IMR-90 (cell line): Measurements from ENCODE around the gene NOXA1. TPM values are rescaled to one million over a fixed set of nuclear protein-coding genes. Genes with fewer than 3 reads are reported as not detected.

Experiments used
- ATAC-seq: fragments of 200-7000 bp; cut with Tn5 transposase; 2 replicates; pipeline ENCODE4 v1.9.1; 2020; ENCODE audit warnings: low read depth, mild to moderate bottlenecking, moderate library complexity
- BruUV-seq: library from RNA; stranded (reverse); fragments of 400-500 nt; replicated peaks from 2 replicates; lab custom pipeline; 2021; lab: Mats Ljungman, UMichigan
- CTCF ChIA-PET: fragments of 300-600 bp; formaldehyde crosslinking; extraction: SDS; loops from one replicate; lab custom pipeline; 2021; ENCODE audit warnings: antibody characterized with exemption; lab: Yijun Ruan, JAX
- POLR2A ChIA-PET: fragments of 300-600 bp; sonication (Branson Sonifier 250); formaldehyde crosslinking; loops from one replicate; lab custom pipeline; 2022; ENCODE audit warnings: antibody characterized with exemption; ENCODE audit not compliant: unreplicated experiment; lab: Charles Lee
- DNase-seq: peaks from one replicate; pipeline ENCODE4 v3.0.0; 2013
- H2AFZ ChIP-seq: replicated peaks from 2 replicates; pipeline ENCODE3; 2013; ENCODE audit warnings: low read length, mild to moderate bottlenecking; ENCODE audit not compliant: poor library complexity
- H2AK5ac ChIP-seq: 2 replicates; pipeline ENCODE4 v1.6.1; 2013; ENCODE audit warnings: low read depth, low read length, inconsistent platforms
- H2AK9ac ChIP-seq: replicated peaks from 2 replicates; pipeline ENCODE3; 2013; ENCODE audit warnings: mild to moderate bottlenecking, low read depth, low read length, moderate library complexity; ENCODE audit not compliant: poor library complexity
- H2BK120ac ChIP-seq: 2 replicates; pipeline ENCODE4 v1.6.1; 2013; ENCODE audit warnings: low read depth, low read length, inconsistent platforms
- H2BK15ac ChIP-seq: 3 replicates; pipeline ENCODE4 v1.6.1; 2013; ENCODE audit warnings: low read depth, low read length, inconsistent platforms
- H2BK20ac ChIP-seq: 2 replicates; pipeline ENCODE4 v1.6.1; 2013; ENCODE audit warnings: low read depth, mild to moderate bottlenecking, inconsistent platforms, low read length, moderate library complexity
- H2BK5ac ChIP-seq: 2 replicates; pipeline ENCODE4 v1.6.1; 2013; ENCODE audit warnings: mild to moderate bottlenecking, low read depth, low read length, inconsistent platforms; ENCODE audit not compliant: poor library complexity, severe bottlenecking
- H3K14ac ChIP-seq: replicated peaks from 2 replicates; pipeline ENCODE4 v1.6.1; 2013; ENCODE audit warnings: low read depth, low read length, inconsistent platforms
- H3K18ac ChIP-seq: 2 replicates; pipeline ENCODE4 v1.6.1; 2013; ENCODE audit warnings: low read depth, low read length, control low read depth
- H3K23ac ChIP-seq: 2 replicates; pipeline ENCODE4 v1.6.1; 2013; ENCODE audit warnings: low read depth, low read length, inconsistent platforms
- H3K27ac ChIP-seq: 2 replicates; pipeline ENCODE4 v1.5.1; 2013; ENCODE audit warnings: mild to moderate bottlenecking, control low read depth, low read length; ENCODE audit not compliant: insufficient read depth
- H3K27me3 ChIP-seq: 2 replicates; pipeline ENCODE4 v1.6.1; 2013; ENCODE audit warnings: low read length; ENCODE audit not compliant: control insufficient read depth, insufficient read depth
- H3K36me3 ChIP-seq: 2 replicates; pipeline ENCODE4 v1.6.1; 2013; ENCODE audit warnings: low read length, mixed read lengths; ENCODE audit not compliant: control insufficient read depth, insufficient read depth
- H3K4ac ChIP-seq: 2 replicates; pipeline ENCODE4 v1.6.1; 2013; ENCODE audit warnings: low read depth, low read length, inconsistent platforms
- H3K4me1 ChIP-seq: 2 replicates; pipeline ENCODE4 v1.6.1; 2013; ENCODE audit warnings: low read length, mixed read lengths; ENCODE audit not compliant: control insufficient read depth, insufficient read depth
- H3K4me2 ChIP-seq: 2 replicates; pipeline ENCODE4 v1.6.1; 2013; ENCODE audit warnings: low read depth, mild to moderate bottlenecking, control low read depth, low read length, moderate library complexity
- H3K4me3 ChIP-seq: 2 replicates; pipeline ENCODE4 v1.5.1; 2013; ENCODE audit warnings: low read depth, mild to moderate bottlenecking, control low read depth, low read length, moderate library complexity; ENCODE audit not compliant: insufficient read depth
- H3K56ac ChIP-seq: 2 replicates; pipeline ENCODE4 v1.6.1; 2013; ENCODE audit warnings: low read length, inconsistent platforms; ENCODE audit not compliant: insufficient read depth; ENCODE audit errors: extremely low read depth
- H3K79me1 ChIP-seq, 2 experiments: 2 replicates each; pipeline ENCODE4 v1.6.1; 2013; ENCODE audit warnings: low read length in 2 of 2, inconsistent platforms in 1 of 2, low read depth in 1 of 2
- H3K9ac ChIP-seq: 2 replicates; pipeline ENCODE4 v1.6.1; 2013; ENCODE audit warnings: low read depth, low read length, control low read depth
- H3K9me1 ChIP-seq: 2 replicates; pipeline ENCODE4 v1.6.1; 2013; ENCODE audit warnings: low read length, inconsistent platforms; ENCODE audit not compliant: insufficient read depth
- H3K9me3 ChIP-seq: 2 replicates; pipeline ENCODE4 v1.6.1; 2013; ENCODE audit warnings: low read length; ENCODE audit not compliant: control insufficient read depth, insufficient read depth
- H4K20me1 ChIP-seq: 2 replicates; pipeline ENCODE4 v1.6.1; 2013; ENCODE audit warnings: low read length, inconsistent platforms; ENCODE audit not compliant: insufficient read depth
- H4K5ac ChIP-seq: 2 replicates; pipeline ENCODE4 v1.6.1; 2013; ENCODE audit warnings: mild to moderate bottlenecking, low read depth, low read length, control low read depth
- H4K8ac ChIP-seq, 2 experiments: 2 replicates each; pipeline ENCODE4 v1.6.1; 2013; ENCODE audit warnings: low read depth in 2 of 2, low read length in 2 of 2, control low read depth in 1 of 2, inconsistent platforms in 1 of 2
- H4K91ac ChIP-seq: 2 replicates; pipeline ENCODE4 v1.6.1; 2013; ENCODE audit warnings: low read depth, low read length, inconsistent platforms; ENCODE audit not compliant: insufficient read depth
- BHLHE40 ChIP-seq: fragments of 150-350 bp; IDR thresholded peaks from 2 replicates; pipeline ENCODE4 v1.6.1; 2016; ENCODE audit warnings: mild to moderate bottlenecking, low read depth, low read length
- NFE2L2 ChIP-seq: fragments of 150-350 bp; IDR thresholded peaks from 2 replicates; pipeline ENCODE4 v1.6.1; 2016; ENCODE audit warnings: low read depth, mild to moderate bottlenecking, low read length
- POLR2A ChIP-seq: IDR thresholded peaks from 2 replicates; pipeline ENCODE4 v1.6.1; 2012; ENCODE audit warnings: mild to moderate bottlenecking, low read depth, low read length
- RFX5 ChIP-seq: IDR thresholded peaks from 2 replicates; pipeline ENCODE4 v1.8.0; 2012; ENCODE audit warnings: low read depth, mild to moderate bottlenecking, low read length, moderate library complexity
- WGBS, 2 experiments: methylation state at CpG; one replicate each; pipeline versions ENCODE4 v1.1.5 to v1.1.7; 2013; ENCODE audit warnings: missing lambda C conversion rate in 2 of 2; ENCODE audit not compliant: insufficient read length in 1 of 2; ENCODE audit errors: extremely low coverage in 2 of 2; 5-methylcytosine and 5-hydroxymethylcytosine counted together
- dilution Hi-C: fragments of 300-500 bp; cut with HindIII; formaldehyde crosslinking; loops from one replicate; pipeline ENCODE4 v1.14.3; 2018; ENCODE audit warnings: low sequenced_read_pairs; ENCODE audit not compliant: unreplicated experiment
- in situ Hi-C: fragments of 300-500 bp; cut with MboI; formaldehyde crosslinking; loops from 3 replicates; pipeline ENCODE4 v1.14.3; 2019; ENCODE audit warnings: low sequenced_read_pairs, inconsistent platforms, mixed read lengths
- intact Hi-C: fragments of 100-400 bp; cut with micrococcal nuclease; formaldehyde crosslinking; loops from 2 replicates; pipeline ENCODE4 v1.10.0; 2022
- polyA plus RNA-seq, 3 experiments: library from polyadenylated mRNA; depleted of rRNA; stranded (reverse); fragments of >200 nt; gene quantifications; 2 replicates each; pipeline ENCODE4 v1.2.3, GENCODE V29; 2012; ENCODE audit warnings: low replicate concordance in 1 of 3
- total RNA-seq: library from RNA; depleted of rRNA; stranded (reverse); fragments of >200 nt; gene quantifications from 2 replicates; pipeline ENCODE4 v1.2.3, GENCODE V29; 2012

The NOXA1 gene
- total and polyA plus RNA-seq, 2 of the 4 experiments (the other 2 are of a cell fraction), result 0.17 TPM; not detected in 1

DNA sequence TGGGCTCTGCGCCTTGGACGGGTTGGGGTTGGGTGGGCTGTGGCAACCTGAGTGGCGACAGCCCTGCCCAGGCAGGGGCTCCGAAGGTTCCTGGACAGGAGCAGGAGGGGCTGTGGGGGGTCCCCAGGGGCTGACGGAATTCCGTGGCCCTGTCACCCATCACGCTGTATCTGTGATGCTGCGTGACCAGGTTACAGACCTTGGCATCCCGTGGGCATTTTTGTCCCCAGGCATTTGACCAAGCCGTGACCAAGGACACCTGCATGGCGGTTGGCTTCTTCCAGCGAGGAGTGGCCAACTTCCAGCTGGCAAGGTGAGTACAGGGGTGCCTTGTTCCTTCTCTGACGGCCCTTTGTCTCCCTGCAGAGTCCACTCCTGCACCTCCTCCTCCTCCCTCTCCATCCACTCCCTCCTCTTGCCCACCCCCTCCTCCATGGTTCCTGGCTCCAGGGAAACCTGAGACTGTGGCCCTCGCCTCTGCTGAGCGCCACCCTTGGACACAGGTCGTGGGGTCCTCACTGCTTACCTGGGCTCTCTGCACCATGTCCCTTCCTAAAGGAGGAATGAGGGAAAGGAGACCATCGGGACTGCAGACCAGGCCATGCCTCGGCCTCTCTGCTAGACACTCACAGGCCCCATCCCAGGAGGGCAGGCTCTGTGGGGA, 3.0 kb downstream of the NOXA1 start:
- Histone ChIP-seq H2BK5ac (no peak overlapping the region), H3K36me3 (no peaks in the 10 kb centered on the region), H4K20me1 (no peaks in the 10 kb centered on the region), H3K27ac (no peak overlapping the region), H2BK120ac (no peak overlapping the region), H3K18ac (no peak overlapping the region), H3K9me1 (no peaks in the 10 kb centered on the region), H3K9me3 (no peaks in the 10 kb centered on the region), H2BK15ac (no peak overlapping the region), H3K27me3 (no peaks in the 10 kb centered on the region; the same call in 1 of the 2 replicates), H3K4me1 (peaks cover 7% of the 10 kb centered on the region; the same call in 1 of the 2 replicates), H3K56ac (no peak overlapping the region), H3K4me3 (no peak overlapping the region), H3K4ac (no peak overlapping the region), H4K91ac (no peak overlapping the region), H3K23ac (no peak overlapping the region), H2AK5ac (no peak overlapping the region; the same call in 1 of the 2 replicates), H3K14ac (no peak overlapping the region), H4K5ac (no peak overlapping the region), H3K79me1 (peaks cover 13 to 14% of the 10 kb centered on the region in 2 experiments), H3K9ac (no peak overlapping the region), H2AK9ac (peak overlapping the region; percentile 42), H2BK20ac (no peak overlapping the region), H3K4me2 (no peak overlapping the region), H4K8ac (no peak overlapping the region), H2AFZ (no peak overlapping the region)
- DNase-seq (no peak), ATAC-seq (no peak)
- 83% methylated on average over 9 of the region's 18 CpGs; no CpG with 5 or more reads in 1 of the 2 experiments for WGBS, 2 experiments
- in situ Hi-C loops (no loop called here), intact Hi-C loops (no loop called here), dilution Hi-C loops (no loop called here)
- POLR2A ChIA-PET, result no interaction called here
- TF ChIP-seq NFE2L2, result no peak
- no peak for TF ChIP-seq POLR2A
- no peak for TF ChIP-seq BHLHE40
- TF ChIP-seq RFX5, result no peak
- CTCF ChIA-PET, result no interaction called here
- BruUV-seq, result no TSS peak
